Measurements from ENCODE around the gene HEATR9. TPM values are rescaled to one million over a fixed set of nuclear protein-coding genes. Genes with fewer than 3 reads are reported as not detected.
"Not testable (repeated sequence)": the region's sequence is repeated elsewhere in the genome, so short reads cannot be mapped to it uniquely, and the experiment has no call there.

The HEATR9 gene
- total RNA-seq, result 0.21 TPM

- DNase-seq (ENCODE audit: low spot score), result no peak
Measured at GRCh38 chr17:35868737-35869136, at the start of gene HEATR9. Gene HEATR9, minus strand, starts transcription at chr17:35868891. Its CDS starts 149 bp downstream, at chr17:35868742.

GRCh38 chr17:35917519-35918213, 49.0 kb upstream of the HEATR9 start:
- no peak for DNase-seq (ENCODE audit: low spot score)

GRCh38 chr17:35915153-35915964, 46.7 kb upstream of the HEATR9 start:
- no peak for DNase-seq (ENCODE audit: low spot score)

- DNase-seq (ENCODE audit: low spot score), result no peak
Measured at GRCh38 chr17:35914354-35914753, 45.7 kb upstream of the HEATR9 start.

GRCh38 chr17:35913609-35914008, 44.9 kb upstream of the HEATR9 start:
- DNase-seq (ENCODE audit: low spot score), result no peak

GRCh38 chr17:35912942-35913341, 44.3 kb upstream of the HEATR9 start:
- no peak for DNase-seq (ENCODE audit: low spot score)

- no peak for DNase-seq (ENCODE audit: low spot score)
Measured at GRCh38 chr17:35912339-35912912, 43.7 kb upstream of the HEATR9 start.

GRCh38 chr17:35909408-35909807, 40.7 kb upstream of the HEATR9 start:
- DNase-seq (ENCODE audit: low spot score), result no peak

GRCh38 chr17:35907691-35908090, 39.0 kb upstream of the HEATR9 start:
- no peak for DNase-seq (ENCODE audit: low spot score)

GRCh38 chr17:35906926-35907637, 38.4 kb upstream of the HEATR9 start:
- no peak for DNase-seq (ENCODE audit: low spot score)

- no peak for DNase-seq (ENCODE audit: low spot score)
Measured at GRCh38 chr17:35906191-35906925, 37.7 kb upstream of the HEATR9 start.

- DNase-seq (ENCODE audit: low spot score), result no peak
Measured at GRCh38 chr17:35903451-35903850, 34.8 kb upstream of the HEATR9 start.

GRCh38 chr17:35901631-35902175, 33.0 kb upstream of the HEATR9 start:
- no peak for DNase-seq (ENCODE audit: low spot score)

GRCh38 chr17:35900708-35901480, 32.2 kb upstream of the HEATR9 start:
- no peak for DNase-seq (ENCODE audit: low spot score)

GRCh38 chr17:35900280-35900679, 31.6 kb upstream of the HEATR9 start:
- no peak for DNase-seq (ENCODE audit: low spot score)

GRCh38 chr17:35898283-35899070, 29.8 kb upstream of the HEATR9 start:
- peak; percentile 61 for DNase-seq (ENCODE audit: low spot score)

- DNase-seq (ENCODE audit: low spot score), result not testable (repeated sequence)
Measured at GRCh38 chr17:35897772-35898171, 29.1 kb upstream of the HEATR9 start.

GRCh38 chr17:35895636-35896587, 27.2 kb upstream of the HEATR9 start:
- no peak for DNase-seq (ENCODE audit: low spot score)

Data from ureter (tissue), 1 donor.